GM18517 (cell line): ENCODE results near the gene PTHLH.

Experiments
- ATAC-seq: cut with Tn5 transposase; IDR thresholded peaks from one replicate; pipeline ENCODE4 v1.9.1; 2021; ENCODE audit warnings: mild to moderate bottlenecking, moderate library complexity; ENCODE audit not compliant: unreplicated experiment

The PTHLH gene

GRCh38 chr12:27940756-27941402, 31.7 kb downstream of the PTHLH start:
- ATAC-seq, result peak; percentile 93

GRCh38 chr12:27940245-27940644, 32.3 kb downstream of the PTHLH start:
- ATAC-seq, result peak; percentile 17

- ATAC-seq, result no peak
These were observed 34.8 kb downstream of the PTHLH start for GRCh38 chr12:27937768-27938167.

GRCh38 chr12:27936196-27936595, 36.3 kb downstream of the PTHLH start:
- no peak for ATAC-seq

- ATAC-seq, result no peak
These were observed 38.3 kb downstream of the PTHLH start for GRCh38 chr12:27934276-27934675.

- ATAC-seq, result no peak
These were observed 41.1 kb downstream of the PTHLH start for GRCh38 chr12:27931390-27931789.

GRCh38 chr12:27927347-27927746, 45.2 kb downstream of the PTHLH start:
- ATAC-seq, result no peak

GRCh38 chr12:27924350-27925135, 48.0 kb downstream of the PTHLH start:
- no peak for ATAC-seq

- ATAC-seq, result no peak
These were observed 49.9 kb downstream of the PTHLH start for GRCh38 chr12:27922531-27923139.

GRCh38 chr12:27919671-27920235, 52.8 kb downstream of the PTHLH start:
- ATAC-seq, result no peak

- ATAC-seq, result no peak
These were observed 57.0 kb downstream of the PTHLH start for GRCh38 chr12:27915536-27915935.

GRCh38 chr12:27915021-27915420, 57.5 kb downstream of the PTHLH start:
- ATAC-seq, result no peak

- ATAC-seq, result no peak
These were observed 58.4 kb downstream of the PTHLH start for GRCh38 chr12:27913999-27914614.

- no peak for ATAC-seq
These were observed 61.1 kb downstream of the PTHLH start for GRCh38 chr12:27911397-27911796.
